ENCODE data around the gene VPS33B.

VPS33B gene

DNA sequence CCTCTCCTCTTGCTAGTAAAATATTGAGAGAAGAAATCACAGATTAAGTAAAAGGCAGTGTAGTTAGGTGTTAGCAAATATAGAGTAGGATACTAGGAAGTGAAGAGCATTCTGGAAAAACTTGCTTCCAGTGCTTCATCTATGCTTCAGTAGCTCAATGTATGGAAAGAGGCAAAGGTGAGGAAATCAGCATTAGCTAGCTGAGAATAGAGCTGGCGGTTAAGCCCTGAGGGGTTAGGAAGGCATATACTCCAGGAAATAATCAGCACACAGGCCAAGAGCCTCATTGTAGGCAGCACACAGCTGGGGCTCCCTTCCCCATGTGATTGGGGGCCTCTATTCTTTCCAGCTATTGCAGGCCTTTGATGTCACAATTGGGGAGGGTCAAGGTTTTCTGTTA lies 54.0 kb downstream of the VPS33B start:
- H3K4me3 ChIP-seq (ENCODE audit: low read length), result no peak overlapping the region
- no peak for TF ChIP-seq CTCF (IDR thresholded peaks at IDR 0.05; ENCODE audit: insufficient read depth, low read depth, low read length, missing control alignments)
- DNase-seq (ENCODE audit: low read depth), result peak; percentile 58

DNA sequence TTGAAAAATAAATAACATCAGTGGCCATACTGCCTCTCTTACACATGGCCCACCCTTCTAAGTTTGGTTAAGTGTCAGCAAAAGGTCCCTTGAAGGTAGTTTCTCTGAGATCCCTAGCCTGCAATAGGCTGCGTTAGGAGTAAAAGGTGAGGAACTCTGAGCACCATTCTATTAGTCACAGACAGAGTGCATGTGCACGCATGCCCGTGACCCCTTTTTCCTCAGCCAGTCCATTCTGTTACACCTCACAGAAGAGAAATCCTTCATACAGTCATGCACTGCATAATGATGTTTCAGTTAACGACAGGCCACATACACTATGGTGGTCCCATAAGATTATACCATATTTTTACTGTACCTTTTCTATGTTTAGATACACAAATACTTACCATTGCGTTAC lies 55.2 kb downstream of the VPS33B start:
- TF ChIP-seq CTCF (IDR thresholded peaks at IDR 0.05; ENCODE audit: insufficient read depth, low read depth, low read length, missing control alignments), result no peak
- no peak overlapping the region for H3K4me3 ChIP-seq (ENCODE audit: low read length)
- DNase-seq (ENCODE audit: low read depth), result peak; percentile 70

GRCh38 chr15:90966262-90966661 lies 56.1 kb downstream of the VPS33B start:
- H3K4me3 ChIP-seq (ENCODE audit: low read length), result no peak overlapping the region
- no peak for DNase-seq (ENCODE audit: low read depth)
- no peak for TF ChIP-seq CTCF (IDR thresholded peaks at IDR 0.05; ENCODE audit: insufficient read depth, low read depth, low read length, missing control alignments)

- TF ChIP-seq CTCF (IDR thresholded peaks at IDR 0.05; ENCODE audit: insufficient read depth, low read depth, low read length, missing control alignments), result no peak
- no peak overlapping the region for H3K4me3 ChIP-seq (ENCODE audit: low read length)
- no peak for DNase-seq (ENCODE audit: low read depth)
Measured at GRCh38 chr15:90962021-90962420, 60.4 kb downstream of the VPS33B start.

GRCh38 chr15:90960298-90961091 lies 61.9 kb downstream of the VPS33B start:
- no peak for TF ChIP-seq CTCF (IDR thresholded peaks at IDR 0.05; ENCODE audit: insufficient read depth, low read depth, low read length, missing control alignments)
- H3K4me3 ChIP-seq (ENCODE audit: low read length), result no peak overlapping the region
- DNase-seq (ENCODE audit: low read depth), result no peak

DNA sequence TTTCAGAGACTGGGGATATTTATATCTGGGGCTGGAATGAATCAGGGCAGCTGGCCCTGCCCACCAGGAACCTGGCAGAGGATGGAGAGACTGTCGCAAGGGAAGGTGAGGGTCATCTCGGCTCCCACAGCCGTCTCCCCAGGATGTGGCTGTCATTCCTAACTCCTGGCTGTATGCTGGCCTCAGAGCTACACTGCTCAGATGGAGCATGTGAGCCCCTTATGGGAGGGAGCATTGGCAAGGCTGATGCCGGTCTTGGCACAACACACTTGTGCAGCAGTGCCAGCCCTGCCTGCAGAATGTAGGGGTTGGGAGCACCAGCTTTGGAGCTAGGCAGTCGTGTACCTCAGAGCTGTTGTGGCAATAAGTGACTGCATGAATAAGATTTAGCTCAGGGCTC lies 62.5 kb downstream of the VPS33B start:
- no peak for TF ChIP-seq CTCF (IDR thresholded peaks at IDR 0.05; ENCODE audit: insufficient read depth, low read depth, low read length, missing control alignments)
- DNase-seq (ENCODE audit: low read depth), result no peak
- H3K4me3 ChIP-seq (ENCODE audit: low read length), result no peak overlapping the region

GRCh38 chr15:90959028-90959595 lies 63.3 kb downstream of the VPS33B start:
- no peak for DNase-seq (ENCODE audit: low read depth)
- H3K4me3 ChIP-seq (ENCODE audit: low read length), result no peak overlapping the region
- TF ChIP-seq CTCF (IDR thresholded peaks at IDR 0.05; ENCODE audit: insufficient read depth, low read depth, low read length, missing control alignments), result no peak

All from epithelial cell of esophagus (primary cell).